Natural killer cell (primary cell): Measurements from ENCODE around the gene RTN1. TPM values are rescaled to one million over a fixed set of nuclear protein-coding genes. Genes with fewer than 3 reads are reported as not detected.

Experiments used
- ATAC-seq, 3 donors: fragments of 150-1000 bp in 2 of 3; fragments of 200-7000 bp in 1 of 3; cut with Tn5 transposase; 1 replicate in 1 of 3; 2 replicates in 2 of 3; pipeline ENCODE4 v1.10.0; 2021; ENCODE audit warnings: mild to moderate bottlenecking in 2 of 3, moderate library complexity in 2 of 3
- DNase-seq, 2 donors: peaks; one replicate each; pipeline versions ENCODE4 v3.0.0 to v3.0.0-alpha.2; 2013 to 2021; ENCODE audit warnings: mixed read lengths in 1 of 2
- H3K27ac ChIP-seq: one replicate; pipeline ENCODE4 v1.5.1; 2013; ENCODE audit warnings: mild to moderate bottlenecking, low read length
- H3K27me3 ChIP-seq: one replicate; pipeline ENCODE4 v1.6.1; 2013; ENCODE audit warnings: low read length; ENCODE audit not compliant: control insufficient read depth, insufficient read depth
- H3K36me3 ChIP-seq: one replicate; pipeline ENCODE4 v1.6.1; 2013; ENCODE audit warnings: low read length; ENCODE audit not compliant: control insufficient read depth, insufficient read depth
- H3K4me1 ChIP-seq: one replicate; pipeline ENCODE4 v1.6.1; 2013; ENCODE audit warnings: low read length; ENCODE audit not compliant: control insufficient read depth, insufficient read depth
- H3K4me3 ChIP-seq: one replicate; pipeline ENCODE4 v1.5.1; 2013; ENCODE audit warnings: low read length
- H3K9me3 ChIP-seq: one replicate; pipeline ENCODE4 v1.6.1; 2013; ENCODE audit warnings: low read length; ENCODE audit not compliant: control insufficient read depth, insufficient read depth
- H3K27ac Mint-ChIP-seq, 2 donors: one replicate each; pipeline ENCODE4 v1.8.0; 2022; ENCODE audit warnings: mild to moderate bottlenecking in 2 of 2, mixed read lengths in 2 of 2, moderate library complexity in 1 of 2
- H3K27me3 Mint-ChIP-seq, 2 donors: one replicate each; pipeline ENCODE4 v1.8.0; 2022; ENCODE audit warnings: low read depth in 2 of 2, mixed read lengths in 2 of 2
- H3K36me3 Mint-ChIP-seq: one replicate; pipeline ENCODE4 v1.8.0; 2022; ENCODE audit warnings: mixed read lengths
- H3K4me1 Mint-ChIP-seq, 2 donors: one replicate each; pipeline ENCODE4 v1.8.0; 2022; ENCODE audit warnings: mixed read lengths in 2 of 2
- H3K4me3 Mint-ChIP-seq: one replicate; pipeline ENCODE4 v1.8.0; 2022; ENCODE audit warnings: mild to moderate bottlenecking, moderate library complexity, mixed read lengths
- H3K9me3 Mint-ChIP-seq, 2 donors: one replicate each; pipeline ENCODE4 v1.8.0; 2022; ENCODE audit warnings: mixed read lengths in 2 of 2
- CTCF ChIP-seq: fragments of 200-600 bp; IDR thresholded peaks from one replicate; pipeline ENCODE4 v1.8.0; 2022; ENCODE audit warnings: antibody characterized with exemption
- WGBS: methylation state at CpG from one replicate; pipeline ENCODE4 v1.1.7; 2013; ENCODE audit warnings: missing lambda C conversion rate; ENCODE audit not compliant: insufficient coverage; 5-methylcytosine and 5-hydroxymethylcytosine counted together
- intact Hi-C: fragments of 100-400 bp; cut with micrococcal nuclease; formaldehyde crosslinking; loops from one replicate; pipeline ENCODE4 v1.14.2; 2022
- total RNA-seq, 4 donors: library from RNA; stranded (reverse); fragments of 120-200 nt in 1 of 4; gene quantifications; one replicate each; pipeline versions ENCODE4 v1.2.3 to v1.2.4, GENCODE V29; 2013 to 2022

RTN1 gene
- total RNA-seq, 3 donors from 2014 or later (not counting 1 experiment from before 2014, with no cell fraction given): 1.9 to 3.6 (median 2.3) TPM

GRCh38 chr14:59627011-59627520, 243.5 kb downstream of the RTN1 start:
- no peaks in the 10 kb centered on the region for H3K4me1 ChIP-seq
- no peak for ATAC-seq
- WGBS: 80% methylated on average over 1 of the region's 2 CpGs

GRCh38 chr14:59622631-59623030, 247.9 kb downstream of the RTN1 start:
- H3K9me3 Mint-ChIP-seq: peaks cover 0 to 6% of the 10 kb centered on the region in 2 donors

More at GRCh38 chr14:59627011-59627520, 243.5 kb downstream of the RTN1 start:
- Mint-ChIP-seq H3K36me3 (no peaks in the 10 kb centered on the region), H3K4me1 (peaks cover 0 to 4% of the 10 kb centered on the region in 2 donors), H3K9me3 (no peaks in the 10 kb centered on the region), H3K27me3 (peaks cover 34 to 51% of the 10 kb centered on the region in 2 donors), H3K4me3 (no peak overlapping the region), H3K27ac (no peak overlapping the region)
- DNase-seq: no peak
- intact Hi-C loops: no loop called here
- no peak overlapping the region for H3K27ac ChIP-seq
- no peaks in the 10 kb centered on the region for H3K36me3 ChIP-seq
- peaks cover 10% of the 10 kb centered on the region for H3K27me3 ChIP-seq
- no peak overlapping the region for H3K4me3 ChIP-seq
- H3K9me3 ChIP-seq: no peaks in the 10 kb centered on the region
- TF ChIP-seq CTCF: no peak

GRCh38 chr14:59619061-59619460, 251.5 kb downstream of the RTN1 start:
- WGBS: 69% methylated on average over 2 of the region's 2 CpGs
- Mint-ChIP-seq H3K4me1 (no peaks in the 10 kb centered on the region), H3K27ac (no peak overlapping the region), H3K4me3 (no peak overlapping the region), H3K9me3 (peaks cover 0 to 6% of the 10 kb centered on the region in 2 donors), H3K36me3 (no peaks in the 10 kb centered on the region), H3K27me3 (peaks cover 7 to 25% of the 10 kb centered on the region in 2 donors)
- H3K27me3 ChIP-seq: no peaks in the 10 kb centered on the region
- ATAC-seq: no peak
- no peak for DNase-seq
- TF ChIP-seq CTCF: no peak
- intact Hi-C loops: no loop called here
- H3K9me3 ChIP-seq: no peaks in the 10 kb centered on the region
- H3K36me3 ChIP-seq: no peaks in the 10 kb centered on the region
- H3K4me3 ChIP-seq: no peak overlapping the region
- no peak overlapping the region for H3K27ac ChIP-seq
- H3K4me1 ChIP-seq: no peaks in the 10 kb centered on the region

More at GRCh38 chr14:59622631-59623030, 247.9 kb downstream of the RTN1 start:
- Histone ChIP-seq H3K27ac (no peak overlapping the region), H3K36me3 (no peaks in the 10 kb centered on the region), H3K9me3 (no peaks in the 10 kb centered on the region), H3K27me3 (peaks cover 1% of the 10 kb centered on the region), H3K4me3 (no peak overlapping the region), H3K4me1 (no peaks in the 10 kb centered on the region)
- H3K36me3 Mint-ChIP-seq: no peaks in the 10 kb centered on the region
- TF ChIP-seq CTCF: no peak
- intact Hi-C loops: no loop called here
- H3K27ac Mint-ChIP-seq: no peak overlapping the region
- H3K4me1 Mint-ChIP-seq: no peaks in the 10 kb centered on the region
- DNase-seq (no peak), ATAC-seq (no peak)
- no peak overlapping the region for H3K4me3 Mint-ChIP-seq
- 100% methylated on average over 1 of the region's 2 CpGs for WGBS
- peaks cover 11 to 35% of the 10 kb centered on the region in 2 donors for H3K27me3 Mint-ChIP-seq

- Histone ChIP-seq H3K36me3 (no peaks in the 10 kb centered on the region), H3K27me3 (no peaks in the 10 kb centered on the region), H3K4me1 (no peaks in the 10 kb centered on the region), H3K9me3 (no peaks in the 10 kb centered on the region), H3K4me3 (no peak overlapping the region), H3K27ac (no peak overlapping the region)
- Mint-ChIP-seq H3K27ac (no peak overlapping the region), H3K36me3 (no peaks in the 10 kb centered on the region), H3K4me3 (no peak overlapping the region), H3K4me1 (no peaks in the 10 kb centered on the region), H3K9me3 (peaks cover 0 to 3% of the 10 kb centered on the region in 2 donors), H3K27me3 (peaks cover 15 to 21% of the 10 kb centered on the region in 2 donors)
- 81% methylated on average over 3 of the region's 3 CpGs for WGBS
- ATAC-seq (no peak), DNase-seq (no peak)
- no peak for TF ChIP-seq CTCF
- intact Hi-C loops: no loop called here
These were observed 269.5 kb downstream of the RTN1 start for GRCh38 chr14:59601056-59601455.
